HCT116 (cell line): ENCODE data around the gene LPO. TPM values are rescaled to one million over a fixed set of nuclear protein-coding genes. Genes with fewer than 3 reads are reported as not detected.

ENCODE experiments used
- ATAC-seq: fragments of 200-7000 bp; cut with Tn5 transposase; 2 replicates; pipeline ENCODE4 v1.9.1; 2020; ENCODE audit warnings: mild to moderate bottlenecking, moderate library complexity
- BruUV-seq: library from RNA; stranded (reverse); fragments of 400-500 nt; replicated peaks from 2 replicates; lab custom pipeline; 2021; lab: Mats Ljungman, UMichigan
- CTCF ChIA-PET: fragments of 300-600 bp; sonication (Branson Sonifier 250); formaldehyde crosslinking; loops from one replicate; lab custom pipeline; 2021; ENCODE audit warnings: antibody characterized with exemption; lab: Charles Lee
- POLR2A ChIA-PET: fragments of 300-600, 350-600 bp; sonication (Branson Sonifier 250); formaldehyde crosslinking; loops from one replicate; lab custom pipeline; 2021; ENCODE audit warnings: antibody characterized with exemption; lab: Charles Lee
- RAD21 ChIA-PET, 2 experiments: fragments of 300-600 bp; sonication (Branson Sonifier 250); formaldehyde crosslinking; loops; one replicate each; lab custom pipeline; 2023; ENCODE audit warnings: low total read pairs in 2 of 2; ENCODE audit not compliant: uncharacterized antibody in 2 of 2, unreplicated experiment in 2 of 2, low non-redundant PET in 1 of 2; lab: Charles Lee
- DNase-seq: peaks from one replicate; pipeline ENCODE4 v3.0.0-alpha.2; 2010; ENCODE audit warnings: low read depth, low spot score
- H2AFZ ChIP-seq: fragments of 200-600 bp; shearing (Covaris generic), sonication (generic); 2 replicates; pipeline ENCODE4 v1.6.1; 2017; ENCODE audit warnings: low read depth, mixed run types, mixed read lengths, antibody characterized with exemption, low read length; ENCODE audit not compliant: poor library complexity, severe bottlenecking
- H3K27ac ChIP-seq: 2 replicates; pipeline ENCODE4 v1.5.1; 2012; ENCODE audit warnings: low read depth, low read length
- H3K27me3 ChIP-seq: fragments of 200-600 bp; sonication (generic); 2 replicates; pipeline ENCODE4 v1.6.1; 2016; ENCODE audit warnings: mixed run types, low read length, mixed read lengths; ENCODE audit not compliant: insufficient read depth
- H3K36me3 ChIP-seq, 2 experiments: fragments of 200-500 bp in 1 of 2; fragments of 200-600 bp in 1 of 2; sonication (Bioruptor generic) in 1 of 2; sonication (generic) in 1 of 2; 2 replicates each; pipeline versions ENCODE4 v1.5.1 to v1.6.1; 2014 to 2016; ENCODE audit warnings: low read length in 2 of 2, inconsistent platforms in 1 of 2, mixed read lengths in 1 of 2, mixed run types in 1 of 2; ENCODE audit not compliant: insufficient read depth in 2 of 2, control insufficient read depth in 1 of 2
- H3K4me1 ChIP-seq, 2 experiments: fragments of 200-600 bp in 1 of 2; sonication (generic) in 1 of 2; 2 replicates each; pipeline versions ENCODE4 v1.5.1 to v1.6.1; 2012 to 2017; ENCODE audit warnings: low read length in 2 of 2, inconsistent platforms in 1 of 2, mild to moderate bottlenecking in 1 of 2, mixed read lengths in 1 of 2, mixed run types in 1 of 2, moderate library complexity in 1 of 2; ENCODE audit not compliant: insufficient read depth in 2 of 2, control insufficient read depth in 1 of 2
- H3K4me2 ChIP-seq: fragments of 200-600 bp; sonication (generic); 2 replicates; pipeline ENCODE4 v1.6.1; 2017; ENCODE audit warnings: mixed run types, low read length, mixed read lengths
- H3K4me3 ChIP-seq, 2 experiments: fragments of 200-600 bp in 1 of 2; sonication (generic) in 1 of 2; replicated peaks in 1 of 2; 2 replicates each; pipeline ENCODE4 v1.5.1; 2011 to 2016; ENCODE audit warnings: low read length in 2 of 2, control low read depth in 1 of 2, low read depth in 1 of 2, mild to moderate bottlenecking in 1 of 2, mixed read lengths in 1 of 2, mixed run types in 1 of 2
- H3K79me2 ChIP-seq: fragments of 200-600 bp; sonication (generic); 2 replicates; pipeline ENCODE4 v1.6.1; 2017; ENCODE audit warnings: mild to moderate bottlenecking, mixed run types, low read length, moderate library complexity, mixed read lengths; ENCODE audit not compliant: insufficient read depth
- H3K9ac ChIP-seq: fragments of 200-600 bp; sonication (generic); 2 replicates; pipeline ENCODE4 v1.6.1; 2016; ENCODE audit warnings: low read length, mixed read lengths
- H3K9me2 ChIP-seq: fragments of 200-600 bp; sonication (generic), shearing (Covaris generic); 2 replicates; pipeline ENCODE4 v1.6.1; 2017; ENCODE audit warnings: mixed run types, mild to moderate bottlenecking, moderate library complexity; ENCODE audit not compliant: insufficient read depth
- H3K9me3 ChIP-seq, 2 experiments: fragments of 200-500 bp in 1 of 2; fragments of 200-600 bp in 1 of 2; sonication (Bioruptor generic) in 1 of 2; sonication (generic) in 1 of 2; 2 replicates each; pipeline ENCODE4 v1.6.1; 2014 to 2017; ENCODE audit warnings: low read length in 2 of 2, mixed read lengths in 2 of 2, inconsistent platforms in 1 of 2, low read depth in 1 of 2, mild to moderate bottlenecking in 1 of 2, mixed run types in 1 of 2, moderate library complexity in 1 of 2; ENCODE audit not compliant: control insufficient read depth in 1 of 2, insufficient read depth in 1 of 2
- H4K20me1 ChIP-seq: fragments of 200-600 bp; sonication (generic), shearing (Covaris generic); 2 replicates; pipeline ENCODE4 v1.6.1; 2017; ENCODE audit warnings: mixed run types, mild to moderate bottlenecking, moderate library complexity; ENCODE audit not compliant: insufficient read depth
- CBX3 ChIP-seq: IDR thresholded peaks from 2 replicates; pipeline ENCODE4 v1.6.1; 2012; ENCODE audit warnings: low read depth
- CEBPB ChIP-seq: IDR thresholded peaks from 2 replicates; pipeline ENCODE4 v1.6.1; 2012; ENCODE audit warnings: low read depth
- EGR1 ChIP-seq: IDR thresholded peaks from 2 replicates; pipeline ENCODE4 v1.6.1; 2012; ENCODE audit warnings: low read depth
- ELF1 ChIP-seq: IDR thresholded peaks from 2 replicates; pipeline ENCODE4 v1.6.1; 2012; ENCODE audit warnings: low read depth, borderline replicate concordance
- EZH2 ChIP-seq: fragments of 200-600 bp; sonication (generic); IDR thresholded peaks from 2 replicates; pipeline ENCODE4 v1.6.1; 2017; ENCODE audit warnings: antibody characterized with exemption, mixed run types
- JUND ChIP-seq: IDR thresholded peaks from 2 replicates; pipeline ENCODE4 v1.6.1; 2012
- POLR2A ChIP-seq: IDR thresholded peaks from 2 replicates; pipeline ENCODE4 v1.7.0; 2011; ENCODE audit warnings: borderline replicate concordance; ENCODE audit not compliant: insufficient read depth, insufficient read length; ENCODE audit errors: extremely low read depth
- RAD21 ChIP-seq: IDR thresholded peaks from 2 replicates; pipeline ENCODE4 v1.6.1; 2012; ENCODE audit warnings: low read depth, mild to moderate bottlenecking
- SP1 ChIP-seq: IDR thresholded peaks from 2 replicates; pipeline ENCODE4 v1.6.1; 2012; ENCODE audit warnings: low read depth
- SRF ChIP-seq: IDR thresholded peaks from 2 replicates; pipeline ENCODE4 v1.6.1; 2012; ENCODE audit warnings: low read depth
- TCF7L2 ChIP-seq: IDR thresholded peaks from 2 replicates; pipeline ENCODE4 v1.7.0; 2011; ENCODE audit warnings: borderline replicate concordance, inconsistent platforms; ENCODE audit not compliant: insufficient read depth, insufficient read length; ENCODE audit errors: extremely low read depth
- YY1 ChIP-seq: IDR thresholded peaks from 2 replicates; pipeline ENCODE4 v1.6.1; 2011; ENCODE audit warnings: low read length, low read depth, moderate library complexity, mild to moderate bottlenecking; ENCODE audit not compliant: insufficient replicate concordance; ENCODE audit errors: extremely low read depth
- ZNF274 ChIP-seq: fragments of 200-500 bp; sonication (Bioruptor generic); IDR thresholded peaks from 2 replicates; pipeline ENCODE4 v1.6.1; 2014; ENCODE audit warnings: mild to moderate bottlenecking, low read depth, low read length, inconsistent platforms
- intact Hi-C: fragments of 100-400 bp; cut with micrococcal nuclease; formaldehyde crosslinking; loops from 2 replicates; pipeline ENCODE4 v1.10.0; 2022
- total RNA-seq: library from RNA; stranded (reverse); gene quantifications from one replicate; pipeline ENCODE4 v1.2.1, GENCODE V29; 2021; ENCODE audit not compliant: unreplicated experiment
- TF ChIP-seq, protein P1 (sequence below): IDR thresholded peaks from 2 replicates; pipeline ENCODE4 v1.6.1; 2012; ENCODE audit warnings: low read depth

LPO gene
- total RNA-seq, 1 experiment from 2014 or later, result not detected

DNA sequence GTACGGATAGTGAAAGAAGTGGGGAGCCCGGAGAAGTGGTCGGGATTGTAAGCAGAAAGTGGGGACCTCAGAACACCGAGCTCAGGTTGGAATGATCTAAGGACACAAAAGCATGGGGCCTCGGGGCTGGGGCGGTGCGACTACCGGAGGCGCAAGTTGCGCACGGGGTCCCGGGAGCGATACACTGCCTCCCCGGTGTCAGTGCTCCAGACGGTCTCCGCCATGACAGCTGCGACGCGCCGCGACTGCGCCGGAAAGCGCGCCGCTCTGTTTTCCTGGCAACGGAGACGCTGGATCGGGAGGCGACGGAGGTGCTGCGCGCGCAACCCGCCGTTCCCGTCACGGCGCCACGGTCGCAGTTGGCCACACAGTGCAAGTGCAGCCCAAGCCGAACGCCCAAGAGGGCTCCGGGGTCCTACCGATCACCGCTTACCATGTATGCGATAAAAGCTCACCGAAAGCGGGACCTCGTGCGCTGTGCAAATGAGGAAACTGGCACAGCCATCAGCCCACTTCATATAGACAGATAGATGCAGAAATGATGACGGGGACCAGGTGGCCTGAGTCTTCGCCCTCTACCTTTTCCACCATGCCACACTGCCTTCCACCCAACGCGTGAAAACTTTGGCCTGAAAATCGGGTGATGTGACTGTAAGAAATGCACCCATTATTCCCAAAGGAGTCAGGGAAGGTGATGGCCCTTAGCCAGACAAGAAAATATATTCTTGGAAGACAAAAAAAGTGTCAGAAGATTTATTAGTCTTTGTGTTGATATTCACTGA is 19.2 kb upstream of the LPO start, which contains the start of gene MKS1 (continued):
- TF ChIP-seq, protein P1, sequence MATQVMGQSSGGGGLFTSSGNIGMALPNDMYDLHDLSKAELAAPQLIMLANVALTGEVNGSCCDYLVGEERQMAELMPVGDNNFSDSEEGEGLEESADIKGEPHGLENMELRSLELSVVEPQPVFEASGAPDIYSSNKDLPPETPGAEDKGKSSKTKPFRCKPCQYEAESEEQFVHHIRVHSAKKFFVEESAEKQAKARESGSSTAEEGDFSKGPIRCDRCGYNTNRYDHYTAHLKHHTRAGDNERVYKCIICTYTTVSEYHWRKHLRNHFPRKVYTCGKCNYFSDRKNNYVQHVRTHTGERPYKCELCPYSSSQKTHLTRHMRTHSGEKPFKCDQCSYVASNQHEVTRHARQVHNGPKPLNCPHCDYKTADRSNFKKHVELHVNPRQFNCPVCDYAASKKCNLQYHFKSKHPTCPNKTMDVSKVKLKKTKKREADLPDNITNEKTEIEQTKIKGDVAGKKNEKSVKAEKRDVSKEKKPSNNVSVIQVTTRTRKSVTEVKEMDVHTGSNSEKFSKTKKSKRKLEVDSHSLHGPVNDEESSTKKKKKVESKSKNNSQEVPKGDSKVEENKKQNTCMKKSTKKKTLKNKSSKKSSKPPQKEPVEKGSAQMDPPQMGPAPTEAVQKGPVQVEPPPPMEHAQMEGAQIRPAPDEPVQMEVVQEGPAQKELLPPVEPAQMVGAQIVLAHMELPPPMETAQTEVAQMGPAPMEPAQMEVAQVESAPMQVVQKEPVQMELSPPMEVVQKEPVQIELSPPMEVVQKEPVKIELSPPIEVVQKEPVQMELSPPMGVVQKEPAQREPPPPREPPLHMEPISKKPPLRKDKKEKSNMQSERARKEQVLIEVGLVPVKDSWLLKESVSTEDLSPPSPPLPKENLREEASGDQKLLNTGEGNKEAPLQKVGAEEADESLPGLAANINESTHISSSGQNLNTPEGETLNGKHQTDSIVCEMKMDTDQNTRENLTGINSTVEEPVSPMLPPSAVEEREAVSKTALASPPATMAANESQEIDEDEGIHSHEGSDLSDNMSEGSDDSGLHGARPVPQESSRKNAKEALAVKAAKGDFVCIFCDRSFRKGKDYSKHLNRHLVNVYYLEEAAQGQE, result no peak
- peak; percentile 77; the same call in 1 of the 2 replicates for TF ChIP-seq CBX3
- peak; percentile 84 for TF ChIP-seq SRF
- TF ChIP-seq, all 23 proteins: peak for 11

DNA sequence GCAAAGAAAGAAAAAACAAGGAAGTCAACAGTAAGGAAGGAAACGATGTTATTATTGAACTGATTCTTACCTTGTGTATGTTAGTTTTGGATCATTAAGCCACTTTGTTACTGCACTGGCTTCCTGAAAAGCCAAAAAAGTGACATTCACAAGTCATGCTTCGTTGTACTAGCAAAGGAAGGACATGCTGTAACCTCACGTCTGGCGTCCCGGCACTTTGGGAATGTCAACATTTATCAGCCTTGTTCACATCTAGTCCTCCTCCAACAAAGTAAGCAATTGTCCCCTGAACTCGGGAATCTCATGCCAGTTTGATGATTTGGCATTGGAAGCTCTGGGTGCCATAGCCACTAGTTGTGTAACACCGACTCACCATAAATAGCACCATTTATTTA is 18.6 kb upstream of the LPO start:
- H2AFZ ChIP-seq, result peak overlapping the region; percentile 99
- H3K36me3 ChIP-seq, result no peaks in the 10 kb centered on the region
- ChIA-PET POLR2A (interaction anchor here (1.0 to 1.6 kb wide), 3 partner anchors 17 to 412 kb away, joined by 3 to 4 read pairs (median 4); no protein-coding TSS in a partner anchor), CTCF (interaction anchor here (0.6 to 5.1 kb wide), 3 partner anchors 10 to 30 kb away, joined by 3 to 36 read pairs (median 3); no protein-coding TSS in a partner anchor), RAD21 (no interaction called here)
- peak overlapping the region; percentile 73 for H3K9ac ChIP-seq
- BruUV-seq, result no TSS peak
- DNase-seq (no peak), ATAC-seq (no peak)
- no peaks in the 10 kb centered on the region for H4K20me1 ChIP-seq
- H3K4me3 ChIP-seq, result peak overlapping the region; percentile 66 to 87
- peaks cover 12 to 26% of the 10 kb centered on the region in 2 experiments; a peak in 3 of 4 replicates for H3K4me1 ChIP-seq
- intact Hi-C loops, result no loop called here
- H3K79me2 ChIP-seq, result no peaks in the 10 kb centered on the region
- H3K9me2 ChIP-seq, result peaks cover 2% of the 10 kb centered on the region; the same call in 1 of the 2 replicates
- H3K9me3 ChIP-seq, result no peaks in the 10 kb centered on the region
- no peak overlapping the region; the same call in 1 of the 2 replicates for H3K27ac ChIP-seq
- peak overlapping the region; percentile 76 for H3K4me2 ChIP-seq
- no peaks in the 10 kb centered on the region for H3K27me3 ChIP-seq
- TF ChIP-seq CEBPB (no peak), ELF1 (no peak), TCF7L2 (no peak), POLR2A (no peak), EGR1 (no peak), YY1 (no peak), JUND (no peak), EZH2 (no peak), RAD21 (no peak), ZNF274 (no peak), CBX3 (no peak), SP1 (no peak)
- TF ChIP-seq, protein P1, result no peak
